GOT3 (cell line): Measurements from ENCODE around the gene OR2A12.
"Not testable (repeated sequence)": the region's sequence is repeated elsewhere in the genome, so short reads cannot be mapped to it uniquely, and the experiment has no call there.

Experiments
- DNase-seq: peaks from one replicate; lab custom pipeline; 2025; ENCODE audit warnings: mixed read lengths; lab: John Stamatoyannopoulos, UW

OR2A12 gene

GRCh38 chr7:144085978-144086377 is at the start of gene OR2A12:
Gene OR2A12 (plus strand): TSS chr7:144086278. CDS start chr7:144095108, 8,830 bp downstream.
- no peak for DNase-seq

- no peak for DNase-seq
Observed at GRCh38 chr7:144036302-144036885, 49.7 kb upstream of the OR2A12 start.

GRCh38 chr7:144037414-144038035 is 48.6 kb upstream of the OR2A12 start:
- no peak for DNase-seq

GRCh38 chr7:144038887-144039286 is 47.2 kb upstream of the OR2A12 start:
- no peak for DNase-seq

- DNase-seq = no peak
Observed at GRCh38 chr7:144048648-144049047, 37.4 kb upstream of the OR2A12 start, which contains the start of gene OR2A5. Gene OR2A5 (plus strand): TSS chr7:144048948. CDS start chr7:144050402, 1,454 bp downstream.

- DNase-seq = no peak
Observed at GRCh38 chr7:144049491-144049890, 36.6 kb upstream of the OR2A12 start.

GRCh38 chr7:144050093-144050492 is 36.0 kb upstream of the OR2A12 start:
- no peak for DNase-seq

- DNase-seq = not testable (repeated sequence)
Observed at GRCh38 chr7:144050884-144051283, 35.2 kb upstream of the OR2A12 start.

- DNase-seq = no peak
Observed at GRCh38 chr7:144057954-144058353, 28.1 kb upstream of the OR2A12 start.

- no peak for DNase-seq
Observed at GRCh38 chr7:144063710-144064109, 22.4 kb upstream of the OR2A12 start.

- DNase-seq = no peak
Observed at GRCh38 chr7:144069511-144069910, 16.6 kb upstream of the OR2A12 start, which contains the start of gene OR2A25. Gene OR2A25 (plus strand): TSS chr7:144069811. CDS start chr7:144074220, 4,409 bp downstream.

- no peak for DNase-seq
Observed at GRCh38 chr7:144069953-144070352, 16.1 kb upstream of the OR2A12 start.

- DNase-seq = no peak
Observed at GRCh38 chr7:144074374-144074773, 11.7 kb upstream of the OR2A12 start.

GRCh38 chr7:144086730-144087129 is 652 bp downstream of the OR2A12 start:
- DNase-seq = no peak

GRCh38 chr7:144087230-144087629 is 1.2 kb downstream of the OR2A12 start:
- DNase-seq = no peak

GRCh38 chr7:144090667-144091066 is 4.6 kb downstream of the OR2A12 start:
- DNase-seq = no peak

GRCh38 chr7:144098776-144099175 is 12.7 kb downstream of the OR2A12 start:
- no peak for DNase-seq

- no peak for DNase-seq
Observed at GRCh38 chr7:144100607-144101006, 14.5 kb downstream of the OR2A12 start.

GRCh38 chr7:144102041-144102440 is 16.0 kb downstream of the OR2A12 start:
- no peak for DNase-seq

GRCh38 chr7:144105211-144105610 is 19.1 kb downstream of the OR2A12 start:
- no peak for DNase-seq

- DNase-seq = no peak
Observed at GRCh38 chr7:144109283-144109682, 23.2 kb downstream of the OR2A12 start, which contains the start of gene OR2A2. Gene OR2A2 (plus strand): TSS chr7:144109583. CDS start chr7:144109583, 0 bp downstream.

- DNase-seq = no peak
Observed at GRCh38 chr7:144110272-144110671, 24.2 kb downstream of the OR2A12 start.

- no peak for DNase-seq
Observed at GRCh38 chr7:144113651-144114050, 27.6 kb downstream of the OR2A12 start.

- no peak for DNase-seq
Observed at GRCh38 chr7:144118341-144118740, 32.3 kb downstream of the OR2A12 start.
